ENCODE measurements around the gene B3GNT2.

B3GNT2 gene

GRCh38 chr2:62202729-62203128 lies 6.8 kb downstream of the B3GNT2 start:
- DNase-seq (ENCODE audit: low read depth in 4 of 4, low spot score in 1 of 4): no peak

- DNase-seq (ENCODE audit: low read depth in 4 of 4, low spot score in 1 of 4): no peak
Measured at GRCh38 chr2:62203459-62203858, 7.5 kb downstream of the B3GNT2 start.

GRCh38 chr2:62204998-62205496 lies 9.1 kb downstream of the B3GNT2 start:
- no peak for DNase-seq (ENCODE audit: low read depth in 4 of 4, low spot score in 1 of 4)

GRCh38 chr2:62205554-62205953 lies 9.6 kb downstream of the B3GNT2 start:
- DNase-seq (ENCODE audit: low read depth in 4 of 4, low spot score in 1 of 4): no peak

- no peak for DNase-seq (ENCODE audit: low read depth in 4 of 4, low spot score in 1 of 4)
Measured at GRCh38 chr2:62206024-62206423, 10.1 kb downstream of the B3GNT2 start.

- DNase-seq (ENCODE audit: low read depth in 4 of 4, low spot score in 1 of 4): no peak
Measured at GRCh38 chr2:62207491-62207890, 11.6 kb downstream of the B3GNT2 start.

GRCh38 chr2:62208074-62208757 lies 12.3 kb downstream of the B3GNT2 start:
- DNase-seq (ENCODE audit: low read depth in 4 of 4, low spot score in 1 of 4): no peak

GRCh38 chr2:62208758-62209114 lies 12.8 kb downstream of the B3GNT2 start:
- no peak for DNase-seq (ENCODE audit: low read depth in 4 of 4, low spot score in 1 of 4)

- no peak for DNase-seq (ENCODE audit: low read depth in 4 of 4, low spot score in 1 of 4)
Measured at GRCh38 chr2:62209427-62209991, 13.6 kb downstream of the B3GNT2 start.

- no peak for DNase-seq (ENCODE audit: low read depth in 4 of 4, low spot score in 1 of 4)
Measured at GRCh38 chr2:62215306-62216064, 19.6 kb downstream of the B3GNT2 start.

- no peak for DNase-seq (ENCODE audit: low read depth in 4 of 4, low spot score in 1 of 4)
Measured at GRCh38 chr2:62216113-62216512, 20.2 kb downstream of the B3GNT2 start.

- no peak for DNase-seq (ENCODE audit: low read depth in 4 of 4, low spot score in 1 of 4)
Measured at GRCh38 chr2:62216616-62217015, 20.7 kb downstream of the B3GNT2 start.

- DNase-seq (ENCODE audit: low read depth in 4 of 4, low spot score in 1 of 4): no peak
Measured at GRCh38 chr2:62217421-62217820, 21.5 kb downstream of the B3GNT2 start.

- DNase-seq (ENCODE audit: low read depth in 4 of 4, low spot score in 1 of 4): no peak
Measured at GRCh38 chr2:62217970-62218369, 22.1 kb downstream of the B3GNT2 start.

- DNase-seq (ENCODE audit: low read depth in 4 of 4, low spot score in 1 of 4): no peak
Measured at GRCh38 chr2:62219407-62220159, 23.7 kb downstream of the B3GNT2 start.

- no peak for DNase-seq (ENCODE audit: low read depth in 4 of 4, low spot score in 1 of 4)
Measured at GRCh38 chr2:62221141-62221540, 25.2 kb downstream of the B3GNT2 start.

- no peak for DNase-seq (ENCODE audit: low read depth in 4 of 4, low spot score in 1 of 4)
Measured at GRCh38 chr2:62222171-62222570, 26.3 kb downstream of the B3GNT2 start.

- DNase-seq (ENCODE audit: low read depth in 4 of 4, low spot score in 1 of 4): no peak
Measured at GRCh38 chr2:62222674-62223073, 26.8 kb downstream of the B3GNT2 start.

GRCh38 chr2:62224976-62225375 lies 29.1 kb downstream of the B3GNT2 start:
- DNase-seq (ENCODE audit: low read depth in 4 of 4, low spot score in 1 of 4): no peak

GRCh38 chr2:62227386-62228075 lies 31.6 kb downstream of the B3GNT2 start:
- no peak for DNase-seq (ENCODE audit: low read depth in 4 of 4, low spot score in 1 of 4)

GRCh38 chr2:62229082-62229605 lies 33.2 kb downstream of the B3GNT2 start:
- DNase-seq (ENCODE audit: low read depth in 4 of 4, low spot score in 1 of 4): no peak

Data from stimulated activated CD4-positive, alpha-beta T cell treated with anti-CD3 and anti-CD28 coated beads, Interleukin-1b, Interleukin-23, amount 100 ng/mL, for 24 hours (primary cell).